H9 (cell line): Measurements from ENCODE around the gene SMIM23. TPM values are rescaled to one million over a fixed set of nuclear protein-coding genes. Genes with fewer than 3 reads are reported as not detected.

Source experiments
- DNase-seq: peaks from one replicate; pipeline ENCODE4 v3.0.0-alpha.2; 2017
- H2AFZ ChIP-seq: one replicate; pipeline ENCODE4 v1.6.1; 2013; ENCODE audit warnings: mild to moderate bottlenecking, low read length, control low read depth, moderate library complexity
- H2AK5ac ChIP-seq: 2 replicates; pipeline ENCODE4 v1.6.1; 2013; ENCODE audit warnings: low read length, control low read depth, mixed read lengths; ENCODE audit not compliant: insufficient read length
- H2BK120ac ChIP-seq: one replicate; pipeline ENCODE4 v1.6.1; 2013; ENCODE audit warnings: low read depth, mild to moderate bottlenecking, low read length, control low read depth, inconsistent platforms; ENCODE audit not compliant: poor library complexity, severe bottlenecking
- H2BK12ac ChIP-seq: 2 replicates; pipeline ENCODE4 v1.6.1; 2013; ENCODE audit warnings: low read length, control low read depth, mixed read lengths, low read depth; ENCODE audit not compliant: insufficient read length
- H2BK15ac ChIP-seq: 2 replicates; pipeline ENCODE4 v1.6.1; 2013; ENCODE audit warnings: low read depth, low read length, control low read depth
- H2BK20ac ChIP-seq: one replicate; pipeline ENCODE4 v1.6.1; 2013; ENCODE audit warnings: low read depth, mild to moderate bottlenecking, low read length, control low read depth, inconsistent platforms; ENCODE audit not compliant: poor library complexity, severe bottlenecking
- H2BK5ac ChIP-seq: 2 replicates; pipeline ENCODE4 v1.6.1; 2013; ENCODE audit warnings: low read length, control low read depth, mixed read lengths; ENCODE audit not compliant: insufficient read length
- H3K14ac ChIP-seq: 2 replicates; pipeline ENCODE4 v1.6.1; 2013; ENCODE audit warnings: low read length, control low read depth; ENCODE audit not compliant: insufficient read depth
- H3K18ac ChIP-seq: 2 replicates; pipeline ENCODE4 v1.6.1; 2013; ENCODE audit warnings: low read depth, mild to moderate bottlenecking, mixed read lengths, low read length, control low read depth; ENCODE audit not compliant: insufficient read length
- H3K23ac ChIP-seq: 2 replicates; pipeline ENCODE4 v1.6.1; 2013; ENCODE audit warnings: low read length, control low read depth, mixed read lengths, low read depth; ENCODE audit not compliant: insufficient read length
- H3K23me2 ChIP-seq: 2 replicates; pipeline ENCODE4 v1.6.1; 2013; ENCODE audit warnings: low read depth, mild to moderate bottlenecking, mixed read lengths, low read length, control low read depth; ENCODE audit not compliant: insufficient read length, poor library complexity, severe bottlenecking
- H3K27ac ChIP-seq: 2 replicates; pipeline ENCODE4 v1.5.1; 2013; ENCODE audit warnings: low read length, control low read depth, mixed read lengths, low read depth; ENCODE audit not compliant: insufficient read length
- H3K27me3 ChIP-seq: 2 replicates; pipeline ENCODE4 v1.6.1; 2013; ENCODE audit warnings: low read length, control low read depth, inconsistent platforms; ENCODE audit not compliant: insufficient read depth
- H3K4ac ChIP-seq: 2 replicates; pipeline ENCODE4 v1.6.1; 2013; ENCODE audit warnings: low read depth, mild to moderate bottlenecking, control low read depth, inconsistent platforms, low read length, moderate library complexity
- H3K4me1 ChIP-seq: 2 replicates; pipeline ENCODE4 v1.6.1; 2013; ENCODE audit warnings: low read length, control low read depth, inconsistent platforms; ENCODE audit not compliant: insufficient read depth
- H3K4me2 ChIP-seq: 2 replicates; pipeline ENCODE4 v1.6.1; 2013; ENCODE audit warnings: low read length, control low read depth, mixed read lengths; ENCODE audit not compliant: insufficient read length, insufficient read depth
- H3K56ac ChIP-seq: 2 replicates; pipeline ENCODE4 v1.6.1; 2013; ENCODE audit warnings: low read depth, mild to moderate bottlenecking, mixed read lengths, low read length, control low read depth; ENCODE audit not compliant: insufficient read length
- H3K79me1 ChIP-seq: 2 replicates; pipeline ENCODE4 v1.6.1; 2013; ENCODE audit warnings: low read depth, mild to moderate bottlenecking, moderate library complexity, low read length, control low read depth, inconsistent platforms; ENCODE audit not compliant: insufficient read depth, poor library complexity, severe bottlenecking
- H3K79me2 ChIP-seq: 2 replicates; pipeline ENCODE4 v1.6.1; 2013; ENCODE audit warnings: low read length, control low read depth, inconsistent platforms; ENCODE audit not compliant: insufficient read depth
- H3K9ac ChIP-seq: 2 replicates; pipeline ENCODE4 v1.6.1; 2013; ENCODE audit warnings: low read length, control low read depth, mixed read lengths; ENCODE audit not compliant: insufficient read length; ENCODE audit errors: extremely low read depth
- H3K9me3 ChIP-seq: one replicate; pipeline ENCODE4 v1.6.1; 2013; ENCODE audit warnings: low read depth, low read length, inconsistent platforms; ENCODE audit not compliant: control insufficient read depth
- H3T11ph ChIP-seq: one replicate; pipeline ENCODE4 v1.6.1; 2013; ENCODE audit warnings: mild to moderate bottlenecking, low read length, control low read depth, inconsistent platforms
- H4K20me1 ChIP-seq: one replicate; pipeline ENCODE4 v1.6.1; 2013; ENCODE audit not compliant: control insufficient read depth, insufficient read length, insufficient read depth
- H4K5ac ChIP-seq: 2 replicates; pipeline ENCODE4 v1.6.1; 2013; ENCODE audit warnings: low read depth, mild to moderate bottlenecking, mixed read lengths, low read length, control low read depth; ENCODE audit not compliant: insufficient read length
- H4K8ac ChIP-seq: replicated peaks from 2 replicates; pipeline ENCODE4 v1.6.1; 2013; ENCODE audit warnings: low read length, control low read depth, mixed read lengths, low read depth; ENCODE audit not compliant: insufficient read length
- H4K91ac ChIP-seq: 2 replicates; pipeline ENCODE4 v1.6.1; 2013; ENCODE audit warnings: low read depth, mild to moderate bottlenecking, moderate library complexity, mixed read lengths, low read length, control low read depth; ENCODE audit not compliant: insufficient read length
- H3K27ac Mint-ChIP-seq, 3 experiments: 2 replicates in 2 of 3; 3 replicates in 1 of 3; pipeline ENCODE4 v1.8.0; 2020 to 2021; ENCODE audit warnings: mixed read lengths in 3 of 3, mild to moderate bottlenecking in 1 of 3, moderate library complexity in 1 of 3
- H3K27me3 Mint-ChIP-seq: 2 replicates; pipeline ENCODE4 v1.8.0; 2021; ENCODE audit warnings: low read depth, mild to moderate bottlenecking, moderate library complexity, mixed read lengths
- H3K36me3 Mint-ChIP-seq, 3 experiments: 2 replicates in 2 of 3; 3 replicates in 1 of 3; pipeline ENCODE4 v1.8.0; 2020 to 2021; ENCODE audit warnings: low read depth in 3 of 3, mixed read lengths in 3 of 3; ENCODE audit not compliant: insufficient read depth in 1 of 3
- H3K4me1 Mint-ChIP-seq, 2 experiments: 2 replicates each; pipeline ENCODE4 v1.8.0; 2020; ENCODE audit warnings: mixed read lengths in 2 of 2
- H3K4me3 Mint-ChIP-seq, 2 experiments: 2 replicates in 1 of 2; 3 replicates in 1 of 2; pipeline ENCODE4 v1.8.0; 2020 to 2021; ENCODE audit warnings: mild to moderate bottlenecking in 2 of 2, mixed read lengths in 2 of 2, moderate library complexity in 1 of 2
- H3K9me3 Mint-ChIP-seq, 2 experiments: 2 replicates in 1 of 2; 3 replicates in 1 of 2; pipeline ENCODE4 v1.8.0; 2020; ENCODE audit warnings: mild to moderate bottlenecking in 2 of 2, mixed read lengths in 2 of 2, moderate library complexity in 1 of 2
- CTCF ChIP-seq: fragments of 200-600 bp; sonication (generic); conservative IDR thresholded peaks from 3 replicates; pipeline ENCODE4 v1.8.0; 2021; ENCODE audit warnings: antibody characterized with exemption, mild to moderate bottlenecking
- WGBS: extraction: QIAGEN DNeasy Blood & Tissue Kit; methylation state at CpG from one replicate; pipeline ENCODE4 v1.1.7; 2013; ENCODE audit warnings: missing lambda C conversion rate, low lambda C conversion rate, mixed read lengths; ENCODE audit not compliant: insufficient read length; ENCODE audit errors: extremely low coverage; 5-methylcytosine and 5-hydroxymethylcytosine counted together
- total RNA-seq: library from RNA; stranded (reverse); gene quantifications from 2 replicates; pipeline ENCODE4 v1.2.1, GENCODE V29; 2021

The SMIM23 gene
- total RNA-seq, 1 experiment from 2014 or later: not detected

GRCh38 chr5:171790408-171790807, 4.8 kb downstream of the SMIM23 start:
- H2AK5ac ChIP-seq: no peak overlapping the region
- no peaks in the 10 kb centered on the region for H3K9me3 ChIP-seq
- H3K18ac ChIP-seq: no peak overlapping the region
- no peak overlapping the region for H3K27ac Mint-ChIP-seq
- H3K4me2 ChIP-seq: no peak overlapping the region
- no peak overlapping the region for H3K27ac ChIP-seq
- H4K5ac ChIP-seq: no peak overlapping the region
- H3K14ac ChIP-seq: no peak overlapping the region
- peaks cover 13% of the 10 kb centered on the region for H3K27me3 Mint-ChIP-seq
- no peak overlapping the region for H4K8ac ChIP-seq
- H2BK12ac ChIP-seq: no peak overlapping the region
- H2AFZ ChIP-seq: no peak overlapping the region
- H3K23ac ChIP-seq: no peak overlapping the region
- no peak overlapping the region for H3K9ac ChIP-seq
- no peak overlapping the region for H3K4me3 Mint-ChIP-seq
- H3K23me2 ChIP-seq: no peaks in the 10 kb centered on the region
- H2BK5ac ChIP-seq: no peak overlapping the region
- no peak overlapping the region for H3K56ac ChIP-seq
- 0 out of 4 replicates have a peak, but pooled peaks cover 0 to 4% of the 10 kb centered on the region in 2 experiments for H3K4me1 Mint-ChIP-seq
- no peak for DNase-seq
- H3K4me1 ChIP-seq: no peaks in the 10 kb centered on the region
- H3K4ac ChIP-seq: no peak overlapping the region
- TF ChIP-seq CTCF: no peak
- H3K36me3 Mint-ChIP-seq: no peaks in the 10 kb centered on the region
- no peaks in the 10 kb centered on the region for H3K9me3 Mint-ChIP-seq
- H3K27me3 ChIP-seq: no peaks in the 10 kb centered on the region
- no peak overlapping the region for H2BK120ac ChIP-seq
- no peak overlapping the region for H2BK20ac ChIP-seq
- H3K79me1 ChIP-seq: no peaks in the 10 kb centered on the region
- no CpG with 5 or more reads among the region's 2 CpGs for WGBS
- no peak overlapping the region for H4K91ac ChIP-seq
- no peaks in the 10 kb centered on the region for H4K20me1 ChIP-seq
- no peak overlapping the region for H2BK15ac ChIP-seq
- no peaks in the 10 kb centered on the region for H3K79me2 ChIP-seq
- H3T11ph ChIP-seq: no peak overlapping the region
